PC-9 (cell line): ENCODE results near the gene CFHR5. TPM values are rescaled to one million over a fixed set of nuclear protein-coding genes. Genes with fewer than 3 reads are reported as not detected.

Experiments used
- BruUV-seq: library from RNA; stranded (reverse); fragments of 400-500 nt; replicated peaks from 2 replicates; lab custom pipeline; 2021; lab: Mats Ljungman, UMichigan
- CTCF ChIA-PET: fragments of 300-600 bp; sonication (Branson Sonifier 250); formaldehyde crosslinking; loops from one replicate; lab custom pipeline; 2022; ENCODE audit warnings: antibody characterized with exemption; lab: Charles Lee
- POLR2A ChIA-PET: fragments of 300-600 bp; sonication (Branson Sonifier 250); formaldehyde crosslinking; loops from one replicate; lab custom pipeline; 2022; ENCODE audit warnings: antibody characterized with exemption; ENCODE audit not compliant: unreplicated experiment; lab: Charles Lee
- DNase-seq, 2 experiments: peaks; one replicate each; pipeline versions ENCODE4 v3.0.0 to v3.0.0-alpha.2; 2015 to 2022; ENCODE audit warnings: mixed read lengths in 1 of 2
- H2AFZ ChIP-seq: fragments of 200-600 bp; sonication (generic); 2 replicates; pipeline ENCODE4 v1.8.1; 2017; ENCODE audit warnings: antibody characterized with exemption
- H3F3A ChIP-seq: fragments of 200-600 bp; sonication (generic); 2 replicates; pipeline ENCODE4 v1.8.1; 2017; ENCODE audit warnings: antibody characterized with exemption, mild to moderate bottlenecking, low read depth; ENCODE audit not compliant: insufficient read depth
- H3K27ac ChIP-seq: fragments of 200-600 bp; sonication (generic); 2 replicates; pipeline ENCODE4 v1.6.1; 2016; ENCODE audit warnings: mixed run types
- H3K27me3 ChIP-seq: fragments of 200-600 bp; sonication (generic); 2 replicates; pipeline ENCODE4 v1.6.1; 2016; ENCODE audit warnings: low read depth, mixed run types; ENCODE audit not compliant: insufficient read depth
- H3K36me3 ChIP-seq: fragments of 200-600 bp; sonication (generic); 2 replicates; pipeline ENCODE4 v1.6.1; 2016; ENCODE audit warnings: low read depth, mixed run types
- H3K4me1 ChIP-seq: fragments of 200-600 bp; sonication (generic); replicated peaks from 2 replicates; pipeline ENCODE4 v1.6.1; 2016; ENCODE audit warnings: mixed run types; ENCODE audit not compliant: insufficient read depth
- H3K4me2 ChIP-seq: fragments of 200-600 bp; sonication (generic); 2 replicates; pipeline ENCODE4 v1.6.1; 2017; ENCODE audit warnings: mixed run types
- H3K4me3 ChIP-seq: fragments of 200-600 bp; sonication (generic); 2 replicates; pipeline ENCODE4 v1.6.1; 2016; ENCODE audit warnings: mixed run types
- H3K79me2 ChIP-seq: fragments of 200-600 bp; sonication (generic); 2 replicates; pipeline ENCODE4 v1.6.1; 2017; ENCODE audit warnings: low read depth, mixed run types
- H3K9me2 ChIP-seq: fragments of 200-600 bp; sonication (generic); 2 replicates; pipeline ENCODE4 v1.8.1; 2017; ENCODE audit warnings: mild to moderate bottlenecking; ENCODE audit not compliant: insufficient read depth
- H3K9me3 ChIP-seq: fragments of 200-600 bp; sonication (generic); 2 replicates; pipeline ENCODE4 v1.8.1; 2016; ENCODE audit warnings: low read depth; ENCODE audit not compliant: insufficient read depth
- H4K20me1 ChIP-seq: fragments of 200-600 bp; sonication (generic); 2 replicates; pipeline ENCODE4 v1.8.1; 2017; ENCODE audit not compliant: insufficient read depth
- CTCF ChIP-seq: fragments of 200-600 bp; sonication (generic); conservative IDR thresholded peaks from 2 replicates; pipeline ENCODE4 v1.6.1; 2017; ENCODE audit warnings: mixed run types, antibody characterized with exemption, mild to moderate bottlenecking, moderate library complexity
- EZH2 ChIP-seq: fragments of 200-600 bp; sonication (generic); IDR thresholded peaks from 2 replicates; pipeline ENCODE4 v1.8.0; 2017; ENCODE audit warnings: antibody characterized with exemption, low read depth
- intact Hi-C: fragments of 100-400 bp; cut with micrococcal nuclease; formaldehyde crosslinking; loops from one replicate; pipeline ENCODE4 v1.10.0; 2022; ENCODE audit not compliant: unreplicated experiment
- total RNA-seq: library from RNA; stranded (reverse); gene quantifications from 2 replicates; pipeline ENCODE4 v1.2.3, GENCODE V29; 2021

The CFHR5 gene
- total RNA-seq, 1 experiment from 2014 or later = not detected

- POLR2A ChIA-PET = no interaction called here
- Histone ChIP-seq H3K9me2 (no peaks in the 10 kb centered on the region), H3K36me3 (no peaks in the 10 kb centered on the region), H3K27me3 (no peaks in the 10 kb centered on the region), H3K9me3 (no peaks in the 10 kb centered on the region), H3K4me3 (no peak overlapping the region), H2AFZ (peak overlapping the region; percentile 45; the same call in 1 of the 2 replicates), H3K27ac (no peak overlapping the region), H3K4me2 (no peak overlapping the region), H3F3A (no peaks in the 10 kb centered on the region), H4K20me1 (no peaks in the 10 kb centered on the region), H3K79me2 (no peaks in the 10 kb centered on the region), H3K4me1 (no peaks in the 10 kb centered on the region)
- CTCF ChIA-PET = no interaction called here
- BruUV-seq = no TSS peak
- TF ChIP-seq EZH2 = no peak
- no peak for TF ChIP-seq CTCF
- intact Hi-C loops = no loop called here
- no peak for DNase-seq
These were observed 25.5 kb upstream of the CFHR5 start for GRCh38 chr1:196951711-196952394.

GRCh38 chr1:196954778-196955177, 22.6 kb upstream of the CFHR5 start:
- CTCF ChIA-PET = no interaction called here
- no peaks in the 10 kb centered on the region for H3F3A ChIP-seq

GRCh38 chr1:196955926-196956325, 21.4 kb upstream of the CFHR5 start:
- CTCF ChIA-PET = no interaction called here
- H3K27ac ChIP-seq = no peak overlapping the region
- H3K36me3 ChIP-seq = no peaks in the 10 kb centered on the region
- no peaks in the 10 kb centered on the region for H3K4me1 ChIP-seq
- no peaks in the 10 kb centered on the region for H3K9me2 ChIP-seq
- no peaks in the 10 kb centered on the region for H4K20me1 ChIP-seq
- H2AFZ ChIP-seq = no peak overlapping the region
- intact Hi-C loops = no loop called here
- H3F3A ChIP-seq = no peaks in the 10 kb centered on the region
- no peak for DNase-seq
- H3K79me2 ChIP-seq = no peaks in the 10 kb centered on the region
- TF ChIP-seq CTCF = no peak
- TF ChIP-seq EZH2 = no peak
- H3K4me3 ChIP-seq = no peak overlapping the region
- no peak overlapping the region for H3K4me2 ChIP-seq
- no peaks in the 10 kb centered on the region for H3K9me3 ChIP-seq
- POLR2A ChIA-PET = no interaction called here
- no TSS peak for BruUV-seq
- no peaks in the 10 kb centered on the region for H3K27me3 ChIP-seq

More at GRCh38 chr1:196954778-196955177, 22.6 kb upstream of the CFHR5 start:
- H3K36me3 ChIP-seq = no peaks in the 10 kb centered on the region
- no peaks in the 10 kb centered on the region for H3K4me1 ChIP-seq
- intact Hi-C loops = no loop called here
- POLR2A ChIA-PET = no interaction called here
- H2AFZ ChIP-seq = no peak overlapping the region
- DNase-seq = no peak
- no peak overlapping the region for H3K27ac ChIP-seq
- no peaks in the 10 kb centered on the region for H3K27me3 ChIP-seq
- BruUV-seq = no TSS peak
- no peaks in the 10 kb centered on the region for H4K20me1 ChIP-seq
- H3K4me3 ChIP-seq = no peak overlapping the region
- H3K9me3 ChIP-seq = no peaks in the 10 kb centered on the region
- H3K9me2 ChIP-seq = no peaks in the 10 kb centered on the region
- H3K79me2 ChIP-seq = no peaks in the 10 kb centered on the region
- TF ChIP-seq EZH2 (no peak), CTCF (no peak)
- H3K4me2 ChIP-seq = no peak overlapping the region
